NT2/D1 (cell line): Measurements from ENCODE around the gene TCF15.
"Not testable (repeated sequence)": the region's sequence is repeated elsewhere in the genome, so short reads cannot be mapped to it uniquely, and the experiment has no call there.

ENCODE experiments used
- SUZ12 ChIP-seq: IDR thresholded peaks from 2 replicates; pipeline ENCODE4 v1.6.1; 2011; ENCODE audit not compliant: insufficient read length, insufficient read depth; ENCODE audit errors: extremely low read depth
- YY1 ChIP-seq: IDR thresholded peaks from 2 replicates; pipeline ENCODE4 v1.6.1; 2011; ENCODE audit not compliant: insufficient read length, insufficient read depth
- ZNF274 ChIP-seq: IDR thresholded peaks from 2 replicates; pipeline ENCODE4 v1.6.1; 2011; ENCODE audit warnings: mild to moderate bottlenecking, low read depth, low read length

DNA sequence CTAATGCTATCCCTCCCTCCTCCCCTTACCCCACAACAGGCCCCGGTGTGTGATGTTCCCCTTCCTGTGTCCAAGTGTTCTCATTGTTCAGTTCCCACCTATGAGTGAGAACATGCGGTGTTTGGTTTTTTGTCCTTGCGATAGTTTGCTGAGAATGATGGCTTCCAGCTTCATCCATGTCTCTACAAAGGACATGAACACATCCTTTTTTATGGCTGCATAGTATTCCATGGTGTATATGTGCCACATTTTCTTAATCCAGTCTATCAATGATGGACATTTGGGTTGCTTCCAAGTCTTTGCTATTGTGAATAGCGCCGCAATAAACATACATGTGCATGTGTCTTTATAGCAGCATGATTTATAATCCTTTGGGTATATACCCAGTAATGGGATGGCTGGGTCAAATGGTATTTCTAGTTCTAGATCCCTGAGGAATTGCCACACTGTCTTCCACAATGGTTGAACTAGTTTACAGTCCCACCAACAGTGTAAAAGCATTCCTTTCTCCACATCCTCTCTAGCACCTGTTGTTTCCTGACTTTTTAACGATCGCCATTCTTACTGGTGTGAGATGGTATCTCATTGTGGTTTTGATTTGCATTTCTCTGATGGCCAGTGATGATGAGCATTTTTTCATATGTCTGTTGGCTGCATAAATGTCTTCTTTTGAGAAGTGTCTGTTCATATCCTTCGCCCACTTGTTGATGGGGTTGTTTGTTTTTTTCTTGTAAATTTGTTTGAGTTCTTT, 31.0 kb downstream of the TCF15 start:
- TF ChIP-seq ZNF274, SUZ12, YY1: not testable (repeated sequence)
